ENCODE results near the gene CCDC86.

Gene CCDC86

DNA sequence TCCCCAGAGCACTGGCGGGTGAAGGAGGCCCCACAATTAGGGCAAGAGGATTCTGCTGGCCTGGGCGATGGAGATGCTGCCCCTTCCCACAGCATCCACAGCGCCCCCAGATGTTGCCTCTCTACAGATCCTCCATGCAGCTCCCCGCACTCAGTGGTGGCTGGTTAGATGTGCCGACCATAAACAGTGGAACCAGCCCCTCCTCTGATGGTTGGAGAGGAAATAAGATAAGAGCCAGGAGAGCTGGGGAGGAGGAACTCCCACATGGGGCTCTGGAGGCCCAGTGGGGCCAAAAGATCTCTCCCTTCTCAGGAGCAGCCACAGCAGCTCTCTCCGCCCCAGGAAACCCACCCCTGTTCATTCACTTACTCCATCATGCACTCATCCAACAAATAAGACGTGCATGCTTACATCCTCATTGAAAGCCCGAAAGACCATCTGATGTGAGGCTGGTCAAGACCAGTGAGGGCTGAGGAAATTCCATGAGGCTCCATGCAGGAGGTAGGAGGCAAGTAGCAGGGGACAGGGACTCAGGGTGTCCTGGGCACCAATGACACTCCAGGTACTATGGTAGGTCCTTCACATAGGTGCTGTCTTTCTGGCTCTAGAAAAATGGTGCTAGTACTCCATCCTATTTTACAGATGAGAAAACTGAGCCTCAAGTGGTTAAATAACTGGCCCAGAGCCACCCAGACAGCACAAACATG, 12.4 kb downstream of the CCDC86 start:
- DNase-seq = no peak

DNA sequence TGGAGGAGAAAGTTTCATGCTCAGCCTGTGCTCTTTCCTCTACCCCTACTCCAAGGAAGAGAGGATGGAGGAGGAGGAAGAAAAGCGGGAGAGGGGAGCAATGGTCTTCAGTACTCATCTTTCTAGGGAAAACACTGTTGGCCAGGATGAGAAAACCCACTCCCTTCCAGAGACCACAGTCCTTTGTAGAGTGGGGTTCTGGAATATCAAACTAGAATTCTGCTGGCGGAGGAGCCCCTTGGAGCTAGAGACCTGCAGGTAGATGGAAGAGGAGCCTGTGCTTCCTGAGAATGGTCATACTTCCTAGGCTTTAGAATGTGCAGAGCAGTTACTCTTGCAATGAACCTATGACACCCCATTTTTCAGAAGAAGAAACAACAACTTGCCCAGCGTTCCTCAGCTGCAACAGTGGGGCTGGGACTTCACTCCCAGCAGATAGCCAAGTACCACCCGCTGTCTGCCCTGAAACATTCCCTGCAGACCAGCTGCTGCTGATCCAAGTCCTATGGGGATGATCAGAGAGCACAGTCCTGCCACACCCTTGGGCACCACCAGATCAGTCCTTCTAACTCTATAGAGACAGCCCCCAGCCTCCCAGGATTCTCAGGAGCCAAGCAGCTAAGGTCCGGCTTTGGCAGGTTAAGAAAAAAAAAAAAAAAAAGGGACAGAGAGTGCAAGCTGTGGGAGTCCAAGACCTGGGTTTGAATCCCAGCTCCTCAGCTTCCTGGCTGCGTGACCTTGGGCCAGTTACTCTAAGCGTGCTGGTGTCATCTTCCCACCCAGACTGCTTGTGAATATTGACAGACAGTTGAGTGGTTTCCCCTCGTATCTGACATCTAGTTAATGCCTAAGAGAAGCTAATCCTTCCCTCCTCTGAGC, 13.2 kb downstream of the CCDC86 start:
- DNase-seq = no peak

DNA sequence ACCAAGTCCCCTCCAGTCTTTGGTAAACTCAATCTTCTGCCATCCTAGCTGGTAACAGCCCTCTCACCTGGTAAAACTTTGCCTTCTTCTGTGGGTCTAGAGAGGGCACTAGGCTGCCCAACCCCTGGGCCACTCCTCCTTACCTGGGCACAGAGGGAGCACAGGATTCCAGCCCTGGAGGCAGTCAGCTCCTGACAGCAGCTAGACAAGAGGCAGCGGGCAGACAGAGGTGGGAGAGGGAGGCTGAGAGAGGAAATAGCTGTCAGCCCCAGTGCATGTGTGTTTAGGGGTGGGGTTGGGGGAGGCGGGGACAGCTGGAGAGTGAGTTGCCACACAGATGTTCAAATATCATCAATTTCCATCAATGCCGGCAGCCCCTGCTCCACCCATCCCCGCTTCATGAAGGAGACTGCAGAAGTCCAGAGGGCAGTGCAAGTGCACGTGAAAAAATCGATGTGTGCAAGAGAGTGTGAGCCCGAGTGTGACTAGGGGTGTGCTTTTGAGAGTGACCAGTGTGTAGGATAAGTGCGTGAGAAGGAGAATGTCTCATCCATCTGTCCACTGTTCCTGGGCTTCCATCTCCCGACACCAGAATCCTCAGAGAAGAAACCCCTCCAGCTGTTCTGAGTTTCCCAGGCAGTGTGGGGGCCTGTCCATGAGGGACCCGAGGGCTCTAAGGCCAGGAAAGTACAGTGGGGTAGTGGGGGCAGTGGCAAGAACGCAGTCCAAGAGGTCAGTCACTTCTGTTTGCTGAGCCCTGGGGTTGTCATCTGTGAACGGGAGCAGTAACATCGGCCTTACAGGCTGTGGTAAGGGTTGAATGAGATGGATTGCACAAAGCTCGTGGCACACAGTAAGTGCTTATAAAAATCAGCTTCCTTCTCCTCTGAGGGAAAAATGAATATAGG, 14.1 kb downstream of the CCDC86 start, which contains the start of gene PTGDR2:
TSS of gene PTGDR2 (minus strand) at position 225 of the 908 bp plus-strand sequence. CDS start 2,228 bp downstream, outside the sequence.
- no peak for DNase-seq

DNA sequence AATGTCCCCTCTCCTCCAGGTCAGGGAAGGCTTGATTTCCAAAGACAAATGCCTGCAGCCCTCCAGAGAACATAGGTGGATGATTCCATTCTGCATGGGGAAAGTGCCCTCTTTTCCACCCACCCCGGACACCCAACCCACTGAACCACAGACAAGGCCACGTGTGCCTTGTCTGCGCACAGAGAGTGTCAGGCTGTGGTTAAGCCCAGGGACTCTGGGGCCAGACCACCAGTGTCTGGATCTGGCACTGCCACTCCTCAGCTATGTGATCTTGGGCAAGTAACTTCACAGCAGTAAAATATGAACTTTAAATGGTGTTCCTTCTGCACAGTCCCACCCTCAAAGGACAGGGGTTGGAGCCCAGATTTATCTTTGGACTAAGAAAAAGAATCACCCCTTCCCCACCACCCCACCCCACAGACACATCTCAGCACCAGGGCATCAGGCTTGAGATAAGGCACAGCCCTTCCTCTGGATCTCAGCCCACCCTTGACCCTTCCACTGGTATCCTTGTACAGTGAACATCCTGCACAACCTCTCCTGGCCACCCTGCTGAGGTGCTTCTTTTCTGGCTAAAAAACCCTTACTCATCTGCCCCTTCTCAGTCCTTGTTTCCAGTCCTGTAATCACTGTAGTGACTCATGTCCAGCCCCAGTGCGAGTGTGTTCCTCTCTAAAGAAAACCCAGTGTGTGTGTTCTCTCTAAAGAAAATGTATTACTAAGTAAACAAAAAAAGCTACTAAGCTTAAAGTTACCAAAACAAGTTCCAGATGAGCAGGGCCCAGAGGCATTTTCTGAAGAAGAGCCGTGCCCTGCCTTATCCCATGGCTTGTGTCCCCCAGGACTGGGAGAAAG, 15.7 kb downstream of the CCDC86 start:
- peak; percentile 2 to 9 for DNase-seq

DNA sequence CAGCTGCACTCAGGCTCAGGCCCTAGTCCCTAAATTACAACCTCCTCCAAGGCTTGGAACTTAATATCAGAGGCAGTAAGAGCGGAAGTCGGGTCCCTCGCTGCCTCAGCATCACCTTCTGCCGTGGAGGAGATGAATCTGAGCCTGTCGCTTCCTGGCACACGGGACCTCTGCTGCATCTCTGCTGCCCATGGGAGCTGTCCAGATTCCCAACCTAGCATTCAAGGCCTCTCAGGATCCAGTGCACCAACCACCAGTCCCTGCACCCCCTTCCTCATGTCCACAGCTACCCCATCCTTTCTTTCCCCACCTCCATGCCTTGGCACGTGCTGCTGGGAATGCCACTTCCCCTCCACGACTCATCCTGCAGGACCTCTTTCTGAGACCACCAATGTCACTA, 16.3 kb downstream of the CCDC86 start:
- no peak for DNase-seq

DNA sequence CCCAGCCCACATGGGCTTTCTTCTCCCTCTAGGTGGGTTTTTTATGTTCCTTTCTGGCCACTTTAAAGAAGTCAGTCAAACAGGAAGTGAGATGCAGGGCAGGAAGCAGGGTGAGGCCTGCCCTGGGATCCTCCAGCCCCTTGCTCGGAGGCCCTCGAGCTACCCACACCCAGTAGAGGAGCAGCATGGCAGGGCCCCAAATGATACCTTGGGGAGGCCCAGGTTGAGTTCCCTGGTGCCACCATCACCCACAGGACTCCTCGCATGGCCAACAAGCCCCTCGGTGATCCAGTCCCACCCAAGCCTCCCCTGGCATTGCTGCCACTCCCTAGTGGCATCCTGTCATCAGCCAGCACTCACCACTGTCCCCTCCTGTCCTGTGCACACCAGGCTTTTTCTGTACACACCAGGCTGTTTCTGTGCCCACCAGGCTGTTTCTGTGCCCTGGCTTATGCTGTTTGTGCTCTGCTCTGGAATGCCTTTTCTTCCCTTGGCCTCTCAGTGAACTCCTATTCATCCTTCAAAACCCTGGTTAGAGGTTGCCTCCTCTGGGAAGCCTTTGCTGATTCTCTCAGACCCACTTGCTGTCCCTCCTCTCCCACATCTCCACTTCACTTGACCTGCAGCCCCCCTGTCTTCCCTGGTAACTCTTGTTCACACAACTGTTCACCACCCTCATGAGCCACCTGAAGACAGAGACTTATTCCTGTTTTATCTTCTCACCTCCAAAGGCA, 17.0 kb downstream of the CCDC86 start:
- no peak for DNase-seq

DNA sequence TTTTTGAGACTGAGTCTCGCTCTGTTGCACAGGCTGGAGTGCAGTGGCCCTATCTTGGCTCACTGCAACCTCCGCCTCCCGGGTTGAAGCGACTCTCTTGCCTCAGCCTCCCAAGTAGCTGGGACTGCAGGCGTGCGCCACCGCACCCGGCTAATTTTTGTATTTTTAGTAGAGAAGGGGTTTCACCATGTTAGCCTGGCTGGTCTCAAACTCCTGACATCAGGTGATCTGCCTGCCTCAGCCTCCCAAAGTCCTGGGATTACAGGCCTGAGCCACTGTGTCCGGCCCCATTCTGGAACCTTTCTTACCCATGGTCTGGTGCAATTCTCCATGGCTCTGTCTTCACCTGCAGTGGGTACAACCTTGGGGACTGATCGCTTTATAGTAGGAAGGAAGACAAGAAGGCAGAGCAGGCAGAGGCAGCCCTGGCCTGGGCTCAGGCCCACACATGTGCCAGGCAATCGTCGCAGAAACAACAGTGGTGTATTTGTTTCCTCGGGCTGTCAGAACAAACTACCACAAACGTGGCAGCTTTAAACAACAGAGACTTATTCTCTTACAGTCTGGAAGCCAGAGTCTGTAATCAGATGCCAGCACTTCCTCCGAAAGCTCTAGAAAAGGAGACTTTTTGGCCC, 17.8 kb downstream of the CCDC86 start:
- no peak for DNase-seq

DNA sequence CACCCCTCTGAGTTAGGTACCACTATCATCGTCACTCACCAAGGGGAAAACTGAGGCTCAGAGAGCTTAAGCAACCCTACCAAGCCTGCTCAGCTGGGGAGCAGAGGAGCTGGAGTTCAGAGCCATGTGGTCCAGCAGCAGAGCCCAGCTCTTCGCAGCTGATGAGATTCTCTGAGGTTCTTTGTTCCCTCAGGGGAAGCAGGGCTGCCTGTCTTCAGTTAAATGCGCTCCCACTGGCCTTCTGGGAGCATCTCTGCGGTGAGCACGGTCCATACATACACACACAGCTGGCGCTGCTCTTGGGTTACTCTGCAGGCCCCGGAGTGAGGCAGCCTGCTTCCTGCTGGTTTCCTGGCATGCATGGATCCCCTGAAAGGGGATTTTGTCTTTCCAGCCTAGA, 19.0 kb downstream of the CCDC86 start:
- DNase-seq = no peak

DNA sequence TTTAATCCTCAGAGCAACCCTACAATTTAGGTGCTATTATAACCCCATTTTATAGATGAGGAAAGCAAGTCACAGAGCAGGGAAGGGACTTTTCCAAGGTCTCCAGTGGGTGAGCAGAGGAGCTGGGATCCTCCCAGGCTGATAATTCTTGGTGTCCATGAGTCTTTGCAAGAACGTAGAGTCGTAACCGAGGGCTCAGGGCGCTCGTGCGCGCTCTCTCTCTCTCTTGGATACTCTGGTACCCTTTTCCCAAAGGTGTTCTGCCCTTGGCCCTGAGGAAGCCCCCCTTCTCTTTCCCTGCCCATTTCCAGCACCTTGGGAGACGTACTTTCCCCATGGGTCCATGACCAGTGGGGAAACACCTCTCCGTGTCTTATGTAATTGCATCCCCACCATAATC, 20.3 kb downstream of the CCDC86 start:
- no peak for DNase-seq

DNA sequence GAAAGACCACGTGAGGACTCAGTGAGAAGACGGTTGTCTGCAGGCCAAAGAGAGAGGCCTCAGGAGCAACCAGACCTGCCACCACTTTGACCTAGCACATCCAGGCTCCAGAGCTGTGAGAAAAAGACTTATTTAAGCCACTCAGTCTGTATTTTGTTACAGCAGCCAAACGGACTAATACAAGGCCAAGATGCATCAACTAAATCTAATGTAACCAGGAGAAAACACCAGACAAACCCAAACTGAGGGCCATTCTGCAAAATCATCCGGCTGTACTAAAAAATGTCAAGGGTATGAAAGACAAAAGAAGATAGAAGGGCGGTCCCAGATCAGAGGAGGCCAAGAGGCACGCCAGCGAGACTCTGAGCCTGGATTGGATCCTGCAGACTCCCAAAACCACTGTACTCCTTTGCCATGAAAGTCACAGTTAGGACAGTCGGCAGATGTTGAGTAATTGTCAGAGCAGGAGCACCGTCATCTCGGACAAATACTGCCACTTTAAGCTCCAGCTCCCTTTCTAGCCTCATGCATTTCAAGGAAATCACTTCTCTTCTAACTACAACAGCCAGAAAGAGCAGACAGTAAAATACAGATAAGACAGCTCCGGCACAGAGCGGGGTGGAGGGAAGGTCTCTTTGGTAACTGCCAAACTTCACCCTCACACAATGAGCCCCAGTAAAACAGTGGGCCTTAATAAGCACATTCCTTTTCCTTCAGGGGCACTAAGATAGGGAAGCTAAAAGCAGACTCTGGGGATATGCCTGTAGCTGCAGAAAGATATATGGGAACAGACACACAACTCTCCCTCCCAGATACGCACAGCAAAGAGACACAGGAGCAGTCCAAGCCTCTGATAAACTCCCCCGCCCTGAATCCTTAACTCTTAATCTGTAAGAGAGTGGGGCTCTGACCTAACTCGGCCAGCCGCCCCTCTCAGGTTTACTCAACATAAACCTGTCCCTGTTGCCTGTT, 21.9 kb downstream of the CCDC86 start:
- no peak for DNase-seq

DNA sequence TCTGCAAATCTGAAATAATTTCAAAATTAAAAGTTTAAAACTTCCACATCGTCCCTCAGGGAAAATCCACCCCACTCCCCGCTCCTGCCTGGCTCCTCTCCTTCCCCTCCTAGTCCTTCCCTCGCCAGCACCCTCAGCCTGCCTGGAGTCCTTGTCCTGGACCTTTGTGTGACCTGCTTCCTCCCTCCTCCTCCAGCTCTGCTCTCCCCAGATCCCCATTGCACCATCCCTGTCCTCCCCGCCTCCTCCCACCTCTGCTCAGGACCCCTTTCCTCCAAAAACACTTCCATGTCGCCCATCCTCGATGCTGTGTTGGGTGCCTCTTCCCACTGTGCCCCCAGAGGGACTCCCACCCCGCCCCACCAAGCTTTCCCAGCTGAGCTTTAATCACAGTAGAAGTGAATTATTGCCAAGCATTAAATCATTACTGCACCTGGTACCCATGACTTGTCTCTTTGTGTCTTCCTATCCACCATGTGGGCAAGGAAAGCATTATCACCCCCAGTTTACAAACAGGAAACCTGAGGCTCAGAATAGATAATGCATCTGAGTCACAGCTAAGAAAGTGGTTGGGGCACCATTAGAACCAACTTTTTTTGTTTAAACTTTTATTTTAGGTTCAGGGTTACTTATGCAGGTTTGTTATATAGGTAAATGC, 23.1 kb downstream of the CCDC86 start:
- no peak for DNase-seq

DNA sequence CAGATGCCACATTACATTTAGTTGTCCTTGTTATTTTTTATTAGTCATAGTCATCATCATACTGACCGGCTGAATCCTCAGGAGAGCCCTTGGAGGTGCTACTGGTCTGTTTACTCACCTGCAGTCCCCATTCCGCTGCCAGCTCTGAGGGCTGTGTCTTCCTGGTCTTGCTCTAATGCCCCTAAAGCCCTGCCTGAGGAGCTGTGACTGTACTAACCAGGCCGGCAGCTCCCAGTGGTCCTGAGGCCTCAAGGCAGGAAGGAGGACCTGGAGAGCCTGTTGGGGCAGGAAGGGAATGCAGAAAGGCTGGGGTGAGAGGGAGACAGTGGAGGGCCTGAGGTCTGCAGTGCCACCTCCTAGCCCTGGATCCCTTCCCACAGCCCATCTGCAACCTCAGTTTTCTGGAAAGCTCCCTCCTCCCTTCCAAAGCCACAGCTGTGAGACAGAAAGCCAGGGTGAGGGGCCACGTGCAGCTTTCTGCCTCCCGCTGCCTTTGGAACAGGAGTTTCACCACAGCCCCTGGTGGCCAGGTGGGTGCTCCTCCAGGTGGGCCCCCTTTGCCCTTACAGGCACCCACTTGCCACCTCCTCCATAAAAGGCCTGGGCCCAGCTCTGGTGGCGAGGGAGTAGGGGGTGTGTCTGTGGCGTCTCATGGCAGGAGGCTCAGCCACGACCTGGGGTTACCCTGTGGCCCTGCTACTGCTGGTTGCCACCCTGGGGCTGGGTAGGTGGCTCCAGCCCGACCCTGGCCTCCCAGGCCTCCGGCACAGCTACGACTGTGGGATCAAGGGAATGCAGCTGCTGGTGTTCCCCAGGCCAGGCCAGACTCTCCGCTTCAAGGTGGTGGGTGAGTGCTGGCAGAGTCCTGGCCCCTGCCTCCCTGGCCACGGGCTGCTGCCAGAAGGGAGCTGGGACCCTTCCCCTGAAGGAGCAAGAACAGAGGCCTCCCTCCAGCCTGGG, 25.3 kb downstream of the CCDC86 start, which contains the start of gene ZP1:
TSS of gene ZP1 (plus strand) at position 632 of the 960 bp plus-strand sequence. CDS start at position 652, 20 bp downstream.
- no peak for DNase-seq

DNA sequence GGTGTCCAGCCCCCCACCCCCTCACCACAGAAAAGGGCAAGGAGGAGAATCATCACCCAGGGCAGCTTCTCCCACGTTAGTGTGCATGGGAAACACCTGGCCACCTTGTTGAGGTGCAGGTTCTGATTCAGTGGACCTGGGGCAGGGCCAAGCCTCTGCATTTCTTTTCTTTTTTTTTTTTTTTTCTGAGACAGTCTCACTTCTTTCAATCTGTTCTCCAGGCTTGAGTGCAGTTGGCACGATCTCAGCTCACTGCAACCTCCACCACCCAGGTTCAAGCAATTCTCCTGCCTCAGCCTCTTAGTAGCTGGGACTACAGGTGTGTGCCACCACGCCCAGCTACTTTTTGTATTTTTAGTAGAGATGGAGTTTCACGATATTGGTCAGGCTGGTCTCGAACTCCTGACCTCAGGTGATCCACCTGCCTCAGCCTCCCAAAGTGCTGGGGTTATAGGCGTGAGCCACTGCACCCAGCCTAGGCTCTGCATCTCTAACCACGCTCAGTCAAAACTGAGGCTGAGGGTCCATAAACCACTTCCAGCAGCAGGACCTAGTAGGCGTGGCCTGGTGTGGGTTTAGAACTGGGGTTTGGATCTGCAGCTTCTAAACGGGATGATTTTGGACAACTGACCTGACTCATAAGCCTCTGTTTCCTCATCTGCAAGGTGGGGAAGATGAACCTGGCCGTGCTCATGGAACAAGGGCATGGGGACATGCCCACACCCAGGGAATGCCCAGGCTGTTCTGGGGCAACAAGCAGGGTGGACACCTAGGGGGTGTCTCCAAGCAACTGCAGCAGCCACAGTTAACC, 26.2 kb downstream of the CCDC86 start:
- DNase-seq = no peak

DNA sequence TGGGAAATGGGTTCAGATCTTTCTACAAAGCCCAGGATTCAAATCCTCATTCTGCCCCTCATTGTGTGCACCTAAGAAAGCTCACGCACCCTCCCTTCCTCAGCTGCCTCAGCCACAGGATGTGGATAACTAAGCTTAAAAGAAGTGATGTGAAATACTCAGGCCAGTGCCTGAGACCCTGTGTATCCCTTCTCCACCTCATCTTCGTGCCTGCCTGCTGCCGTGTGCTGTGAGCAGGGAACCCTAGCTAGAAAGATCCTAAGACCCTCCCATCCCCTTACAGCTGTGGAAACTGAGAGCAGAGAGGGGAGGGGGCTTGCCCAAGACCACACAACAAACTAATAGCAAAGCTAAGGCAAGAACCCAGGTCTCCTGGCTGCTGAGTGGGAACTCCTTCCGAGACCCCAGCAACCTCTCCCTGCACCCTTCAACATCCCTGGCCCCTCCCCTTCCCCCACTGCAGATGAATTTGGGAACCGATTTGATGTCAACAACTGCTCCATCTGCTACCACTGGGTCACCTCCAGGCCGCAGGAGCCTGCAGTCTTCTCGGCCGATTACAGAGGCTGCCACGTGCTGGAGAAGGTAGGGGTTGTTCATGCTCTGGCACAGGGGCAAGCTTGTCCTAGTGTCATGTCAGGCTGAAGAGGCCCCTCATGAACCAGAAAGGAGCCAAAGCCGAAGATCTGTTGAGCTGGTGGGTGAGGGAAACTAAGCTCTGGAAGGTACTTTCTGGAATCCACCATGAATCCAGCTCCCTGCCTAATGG, 27.0 kb downstream of the CCDC86 start:
- no peak for DNase-seq

DNA sequence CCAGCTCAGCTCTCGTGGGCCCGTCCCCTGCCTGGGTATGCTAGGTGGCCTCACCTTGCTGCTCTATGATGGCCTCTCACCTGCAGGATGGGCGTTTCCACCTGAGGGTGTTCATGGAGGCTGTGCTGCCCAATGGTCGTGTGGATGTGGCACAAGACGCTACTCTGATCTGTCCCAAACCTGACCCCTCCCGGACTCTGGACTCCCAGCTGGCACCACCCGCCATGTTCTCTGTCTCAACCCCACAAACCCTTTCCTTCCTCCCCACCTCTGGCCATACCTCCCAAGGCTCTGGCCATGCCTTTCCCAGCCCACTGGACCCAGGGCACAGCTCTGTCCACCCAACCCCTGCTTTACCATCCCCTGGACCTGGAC, 27.5 kb downstream of the CCDC86 start:
- DNase-seq = no peak

DNA sequence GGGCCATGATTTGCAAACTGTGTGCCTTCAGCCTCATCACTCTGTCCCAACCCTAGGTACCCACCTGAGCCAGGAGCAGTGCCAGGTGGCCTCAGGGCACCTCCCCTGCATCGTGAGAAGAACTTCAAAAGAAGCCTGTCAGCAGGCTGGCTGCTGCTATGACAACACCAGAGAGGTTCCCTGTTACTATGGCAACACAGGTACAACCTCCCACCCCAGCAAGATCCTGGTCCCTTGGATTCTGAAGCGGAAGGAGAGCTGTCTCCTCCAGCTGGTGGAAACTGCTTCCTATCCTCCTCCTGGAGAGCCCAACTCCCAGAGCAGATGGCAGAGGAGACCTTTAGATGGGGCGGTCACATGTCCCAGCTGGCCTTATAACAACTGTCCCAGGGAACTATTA, 28.4 kb downstream of the CCDC86 start:
- DNase-seq = no peak

Data from inflammatory macrophage treated with lipopolysaccharide for 1 hour (primary cell).